Keratinocyte (primary cell): Measurements from ENCODE around the gene KRT7. TPM values are rescaled to one million over a fixed set of nuclear protein-coding genes. Genes with fewer than 3 reads are reported as not detected.

Experiments used
- DNase-seq: peaks from one replicate; pipeline ENCODE4 v3.0.0-alpha.2; 2011; ENCODE audit warnings: low read depth, missing footprints, low spot score
- FAIRE-seq: peaks from 2 replicates; lab custom pipeline; 2011; peaks lifted over from hg19 to GRCh38; lab: Jason Lieb, UNC
- H2AFZ ChIP-seq: 2 replicates; pipeline ENCODE4 v1.6.0; 2012; ENCODE audit warnings: low read length, control low read depth, inconsistent platforms; ENCODE audit not compliant: control insufficient read depth
- H3K27ac ChIP-seq: 2 replicates; pipeline ENCODE4 v1.5.1; 2011; ENCODE audit warnings: low read length; ENCODE audit not compliant: control insufficient read depth, insufficient read depth
- H3K27me3 ChIP-seq: 3 replicates; pipeline ENCODE4 v1.6.0; 2011; ENCODE audit warnings: low read length; ENCODE audit not compliant: control insufficient read depth, insufficient read depth; ENCODE audit errors: extremely low read depth
- H3K36me3 ChIP-seq, 2 experiments: 2 replicates in 1 of 2; 3 replicates in 1 of 2; pipeline ENCODE4 v1.5.1; 2011; ENCODE audit warnings: low read length in 2 of 2, mild to moderate bottlenecking in 1 of 2; ENCODE audit not compliant: control insufficient read depth in 2 of 2, insufficient read depth in 2 of 2; ENCODE audit errors: extremely low read depth in 1 of 2
- H3K4me1 ChIP-seq: 3 replicates; pipeline ENCODE4 v1.5.1; 2011; ENCODE audit warnings: low read length; ENCODE audit not compliant: control insufficient read depth, insufficient read depth; ENCODE audit errors: extremely low read depth
- H3K4me2 ChIP-seq: 3 replicates; pipeline ENCODE4 v1.6.0; 2011; ENCODE audit warnings: low read depth, low read length; ENCODE audit not compliant: control insufficient read depth, insufficient read depth; ENCODE audit errors: extremely low read depth
- H3K4me3 ChIP-seq, 3 experiments: fragments of 200-600 bp in 1 of 3; sonication (generic) in 1 of 3; 2 replicates in 2 of 3; 3 replicates in 1 of 3; pipeline ENCODE4 v1.5.1; 2011 to 2016; ENCODE audit warnings: low read length in 3 of 3, mild to moderate bottlenecking in 3 of 3, control low read depth in 2 of 3, inconsistent platforms in 1 of 3, low read depth in 1 of 3, mixed read lengths in 1 of 3, mixed run types in 1 of 3, moderate library complexity in 1 of 3; ENCODE audit not compliant: control insufficient read depth in 2 of 3, insufficient read depth in 2 of 3; ENCODE audit errors: extremely low read depth in 1 of 3
- H3K79me2 ChIP-seq: 2 replicates; pipeline ENCODE4 v1.6.0; 2012; ENCODE audit warnings: low read length; ENCODE audit not compliant: control insufficient read depth, insufficient read depth
- H3K9ac ChIP-seq: 3 replicates; pipeline ENCODE4 v1.6.0; 2011; ENCODE audit warnings: low read length; ENCODE audit not compliant: control insufficient read depth, insufficient read depth; ENCODE audit errors: extremely low read depth
- H3K9me1 ChIP-seq: 3 replicates; pipeline ENCODE4 v1.6.0; 2011; ENCODE audit warnings: low read length; ENCODE audit not compliant: control insufficient read depth, insufficient read depth; ENCODE audit errors: extremely low read depth
- H3K9me3 ChIP-seq: 2 replicates; pipeline ENCODE4 v1.5.1; 2012; ENCODE audit warnings: low read depth, low read length; ENCODE audit not compliant: control insufficient read depth
- H4K20me1 ChIP-seq: 3 replicates; pipeline ENCODE4 v1.6.0; 2011; ENCODE audit warnings: low read length; ENCODE audit not compliant: control insufficient read depth, insufficient read depth; ENCODE audit errors: extremely low read depth
- EZH2 ChIP-seq: IDR thresholded peaks from one replicate; pipeline ENCODE4 v1.6.1; 2012; ENCODE audit warnings: inconsistent platforms, mild to moderate bottlenecking, low read length, moderate library complexity
- dilution Hi-C: fragments of 300-500 bp; cut with MboI; formaldehyde crosslinking; loops from one replicate; pipeline ENCODE4 v1.7.0; 2020; ENCODE audit warnings: low sequenced_read_pairs; ENCODE audit not compliant: extremely low pct_ligation_motif_present
- polyA plus RNA-seq, 5 experiments: library from polyadenylated mRNA; depleted of rRNA in 3 of 5; stranded (reverse) in 3 of 5; stranded (forward) in 1 of 5; unstranded in 1 of 5; fragments of >200 nt; gene quantifications; 1 replicate in 1 of 5; 2 replicates in 3 of 5; 3 replicates in 1 of 5; pipeline versions ENCODE4 v1.2.1 to v1.2.3, GENCODE V29; 2011 to 2012; ENCODE audit warnings: missing spikeins in 2 of 5, low read depth in 1 of 5, low replicate concordance in 1 of 5
- TF ChIP-seq, protein P1 (sequence below), 3 experiments: IDR thresholded peaks in 1 of 3; conservative IDR thresholded peaks in 1 of 3; optimal IDR thresholded peaks in 1 of 3; 2 replicates in 2 of 3; 3 replicates in 1 of 3; pipeline versions ENCODE3 to v1.5.1; 2011; ENCODE audit warnings: low read length in 3 of 3, mild to moderate bottlenecking in 3 of 3, moderate library complexity in 2 of 3, control low read depth in 1 of 3, inconsistent platforms in 1 of 3; ENCODE audit not compliant: insufficient read depth in 2 of 3; ENCODE audit errors: extremely low read depth in 1 of 3

The KRT7 gene
- polyA plus RNA-seq, 1 donor (not counting 4 experiments of a cell fraction or from before 2014, with no cell fraction given), result 112 TPM

- H3K9me3 ChIP-seq, result no peaks in the 10 kb centered on the region
- dilution Hi-C loops, result no loop called here
- H3K36me3 ChIP-seq, result no peaks in the 10 kb centered on the region
- H3K9me1 ChIP-seq, result no peaks in the 10 kb centered on the region
- H3K4me3 ChIP-seq, result no peak overlapping the region
- H3K27ac ChIP-seq, result no peak overlapping the region
- DNase-seq (no peak), FAIRE-seq (no peak)
- H3K4me2 ChIP-seq, result no peak overlapping the region
- TF ChIP-seq, protein P1, sequence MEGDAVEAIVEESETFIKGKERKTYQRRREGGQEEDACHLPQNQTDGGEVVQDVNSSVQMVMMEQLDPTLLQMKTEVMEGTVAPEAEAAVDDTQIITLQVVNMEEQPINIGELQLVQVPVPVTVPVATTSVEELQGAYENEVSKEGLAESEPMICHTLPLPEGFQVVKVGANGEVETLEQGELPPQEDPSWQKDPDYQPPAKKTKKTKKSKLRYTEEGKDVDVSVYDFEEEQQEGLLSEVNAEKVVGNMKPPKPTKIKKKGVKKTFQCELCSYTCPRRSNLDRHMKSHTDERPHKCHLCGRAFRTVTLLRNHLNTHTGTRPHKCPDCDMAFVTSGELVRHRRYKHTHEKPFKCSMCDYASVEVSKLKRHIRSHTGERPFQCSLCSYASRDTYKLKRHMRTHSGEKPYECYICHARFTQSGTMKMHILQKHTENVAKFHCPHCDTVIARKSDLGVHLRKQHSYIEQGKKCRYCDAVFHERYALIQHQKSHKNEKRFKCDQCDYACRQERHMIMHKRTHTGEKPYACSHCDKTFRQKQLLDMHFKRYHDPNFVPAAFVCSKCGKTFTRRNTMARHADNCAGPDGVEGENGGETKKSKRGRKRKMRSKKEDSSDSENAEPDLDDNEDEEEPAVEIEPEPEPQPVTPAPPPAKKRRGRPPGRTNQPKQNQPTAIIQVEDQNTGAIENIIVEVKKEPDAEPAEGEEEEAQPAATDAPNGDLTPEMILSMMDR (optimal IDR thresholded peaks at IDR 0.05 in 1 of 3, IDR thresholded peaks at IDR 0.05 in 1 of 3, conservative IDR thresholded peaks at IDR 0.05 in 1 of 3; ENCODE audit: extremely low read depth in 1 of 3, insufficient read depth in 2 of 3, low read length in 3 of 3), result no peak
- TF ChIP-seq EZH2, result no peak
- H3K9ac ChIP-seq, result no peak overlapping the region
- H4K20me1 ChIP-seq, result no peaks in the 10 kb centered on the region
- no peak overlapping the region for H2AFZ ChIP-seq
- no peaks in the 10 kb centered on the region for H3K79me2 ChIP-seq
- H3K4me1 ChIP-seq, result peaks cover 77% of the 10 kb centered on the region
- no peaks in the 10 kb centered on the region for H3K27me3 ChIP-seq
Observed at GRCh38 chr12:52187206-52187605, 45.8 kb upstream of the KRT7 start.

DNA sequence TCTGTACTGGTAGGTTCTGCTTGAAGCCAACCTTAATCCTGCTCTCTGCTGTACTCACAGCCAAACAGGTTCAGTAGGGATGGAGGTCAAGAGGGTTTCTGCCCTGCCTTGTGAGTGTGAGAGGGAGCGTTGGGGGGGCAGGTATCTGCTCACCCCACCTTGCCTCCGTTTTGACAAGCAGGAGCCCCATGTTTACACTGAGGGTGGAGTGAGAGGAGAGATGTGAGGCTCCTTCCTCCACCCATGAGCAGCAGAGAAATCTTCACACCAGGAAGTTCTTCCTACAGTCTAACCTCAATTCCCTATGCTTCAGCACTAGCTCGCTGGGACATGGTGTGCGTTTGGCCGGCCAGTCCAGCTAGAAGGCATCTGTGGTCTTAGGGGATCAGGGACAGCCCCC, 45.4 kb upstream of the KRT7 start:
- no peak overlapping the region for H3K9ac ChIP-seq
- FAIRE-seq (no peak), DNase-seq (no peak)
- no peaks in the 10 kb centered on the region for H3K79me2 ChIP-seq
- H3K27ac ChIP-seq, result no peak overlapping the region
- no peak overlapping the region for H3K4me3 ChIP-seq
- no peaks in the 10 kb centered on the region for H3K9me3 ChIP-seq
- no peaks in the 10 kb centered on the region for H3K36me3 ChIP-seq
- H4K20me1 ChIP-seq, result no peaks in the 10 kb centered on the region
- no peaks in the 10 kb centered on the region for H3K9me1 ChIP-seq
- H3K4me2 ChIP-seq, result no peak overlapping the region
- dilution Hi-C loops, result no loop called here
- H3K4me1 ChIP-seq, result peaks cover 80% of the 10 kb centered on the region
- TF ChIP-seq, protein P1 (optimal IDR thresholded peaks at IDR 0.05 in 1 of 3, IDR thresholded peaks at IDR 0.05 in 1 of 3, conservative IDR thresholded peaks at IDR 0.05 in 1 of 3; ENCODE audit: extremely low read depth in 1 of 3, insufficient read depth in 2 of 3, low read length in 3 of 3), result no peak
- TF ChIP-seq EZH2, result no peak
- H3K27me3 ChIP-seq, result no peaks in the 10 kb centered on the region
- H2AFZ ChIP-seq, result no peak overlapping the region
